ENCODE data around the gene ZFP3. TPM values are rescaled to one million over a fixed set of nuclear protein-coding genes. Genes with fewer than 3 reads are reported as not detected.
"Not testable (repeated sequence)": the region's sequence is repeated elsewhere in the genome, so short reads cannot be mapped to it uniquely, and the experiment has no call there.

Gene ZFP3
- total and polyA plus RNA-seq, 2 donors from 2014 or later = 3.4 to 10.0 TPM

DNA sequence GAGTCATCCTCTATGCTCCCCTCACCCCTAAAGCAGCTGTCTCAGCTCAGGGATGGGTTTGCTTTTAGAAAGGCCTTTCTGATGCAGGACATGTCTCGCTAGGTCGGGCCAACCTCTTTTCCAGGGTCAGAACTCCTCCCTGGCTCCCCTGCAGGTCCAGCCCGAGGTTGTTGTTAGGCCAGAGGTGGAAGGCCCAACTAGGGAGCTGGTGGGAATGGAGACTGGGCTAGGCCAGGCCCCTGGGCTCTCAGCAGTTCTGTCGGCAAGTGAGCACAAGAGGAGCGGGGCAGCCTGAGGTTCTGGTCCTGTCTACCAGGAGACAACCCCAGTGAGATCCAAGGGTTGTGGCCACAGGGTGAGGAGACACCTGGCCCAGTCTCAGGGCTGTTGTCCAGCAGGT lies 52.4 kb downstream of the ZFP3 start:
- DNase-seq; H3K9ac ChIP-seq (ENCODE audit: low read length in 3 of 3); H3K27ac ChIP-seq (ENCODE audit: low read depth in 2 of 2, low read length in 2 of 2); H3K36me3 ChIP-seq (ENCODE audit: control insufficient read depth in 2 of 3, insufficient read depth in 3 of 3, low read length in 3 of 3); intact Hi-C loops (cut with DNase I); H3K4me3 ChIP-seq (ENCODE audit: low read length in 3 of 3); H3K9me3 ChIP-seq (ENCODE audit: control insufficient read depth in 2 of 3, insufficient read depth in 1 of 3, low read length in 3 of 3); FAIRE-seq; H3K27me3 ChIP-seq (ENCODE audit: control insufficient read depth, insufficient read depth, low read length); H3K4me1 ChIP-seq (ENCODE audit: control insufficient read depth in 2 of 3, insufficient read depth in 2 of 3, low read depth in 1 of 3, low read length in 3 of 3): not testable (repeated sequence)

DNA sequence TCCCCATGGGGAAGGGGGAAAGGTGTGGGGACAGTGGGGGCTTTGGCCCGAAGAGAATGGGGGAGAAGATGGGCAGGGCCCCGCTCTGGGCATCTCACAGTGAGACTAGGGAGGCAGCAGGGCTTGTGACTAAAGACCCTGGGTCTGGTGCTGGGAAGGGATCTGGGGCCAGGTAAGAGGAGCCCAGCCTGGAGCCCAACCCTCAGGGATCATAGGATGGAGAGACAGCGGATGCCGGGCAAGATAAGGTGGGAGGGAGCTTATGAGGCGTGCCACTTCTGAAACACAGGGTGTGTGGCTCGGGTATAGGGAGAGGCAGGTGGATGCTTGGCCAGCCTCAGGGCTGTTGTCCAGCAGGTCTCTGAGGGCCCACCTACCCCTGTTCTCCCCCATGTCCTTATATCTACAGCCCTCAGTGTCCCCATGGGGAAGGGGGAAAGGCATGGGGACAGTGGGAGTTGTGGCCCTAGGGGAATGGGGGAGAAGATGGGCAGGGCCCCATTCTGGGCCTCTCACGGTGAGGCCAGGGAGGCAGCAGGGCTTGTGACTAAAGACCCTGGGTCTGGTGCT lies 53.0 kb downstream of the ZFP3 start:
- H3K27me3 ChIP-seq (ENCODE audit: control insufficient read depth, insufficient read depth, low read length) = no peaks in the 10 kb centered on the region
- H3K9ac ChIP-seq (ENCODE audit: low read length in 3 of 3) = no peak overlapping the region
- TF ChIP-seq, protein P1, sequence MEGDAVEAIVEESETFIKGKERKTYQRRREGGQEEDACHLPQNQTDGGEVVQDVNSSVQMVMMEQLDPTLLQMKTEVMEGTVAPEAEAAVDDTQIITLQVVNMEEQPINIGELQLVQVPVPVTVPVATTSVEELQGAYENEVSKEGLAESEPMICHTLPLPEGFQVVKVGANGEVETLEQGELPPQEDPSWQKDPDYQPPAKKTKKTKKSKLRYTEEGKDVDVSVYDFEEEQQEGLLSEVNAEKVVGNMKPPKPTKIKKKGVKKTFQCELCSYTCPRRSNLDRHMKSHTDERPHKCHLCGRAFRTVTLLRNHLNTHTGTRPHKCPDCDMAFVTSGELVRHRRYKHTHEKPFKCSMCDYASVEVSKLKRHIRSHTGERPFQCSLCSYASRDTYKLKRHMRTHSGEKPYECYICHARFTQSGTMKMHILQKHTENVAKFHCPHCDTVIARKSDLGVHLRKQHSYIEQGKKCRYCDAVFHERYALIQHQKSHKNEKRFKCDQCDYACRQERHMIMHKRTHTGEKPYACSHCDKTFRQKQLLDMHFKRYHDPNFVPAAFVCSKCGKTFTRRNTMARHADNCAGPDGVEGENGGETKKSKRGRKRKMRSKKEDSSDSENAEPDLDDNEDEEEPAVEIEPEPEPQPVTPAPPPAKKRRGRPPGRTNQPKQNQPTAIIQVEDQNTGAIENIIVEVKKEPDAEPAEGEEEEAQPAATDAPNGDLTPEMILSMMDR (IDR thresholded peaks at IDR 0.05; ENCODE audit: borderline replicate concordance, extremely low read depth, insufficient read depth) = no peak
- no peak for FAIRE-seq
- intact Hi-C loops (cut with DNase I) = no loop called here
- H3K4me1 ChIP-seq (ENCODE audit: control insufficient read depth in 2 of 3, insufficient read depth in 2 of 3, low read depth in 1 of 3, low read length in 3 of 3) = no peaks in the 10 kb centered on the region
- no peak overlapping the region for H3K27ac ChIP-seq (ENCODE audit: low read depth in 2 of 2, low read length in 2 of 2)
- no peaks in the 10 kb centered on the region for H3K9me3 ChIP-seq (ENCODE audit: control insufficient read depth in 2 of 3, insufficient read depth in 1 of 3, low read length in 3 of 3)
- no peak for DNase-seq
- H3K36me3 ChIP-seq (ENCODE audit: control insufficient read depth in 2 of 3, insufficient read depth in 3 of 3, low read length in 3 of 3) = no peaks in the 10 kb centered on the region
- H3K4me3 ChIP-seq (ENCODE audit: low read length in 3 of 3) = no peak overlapping the region

DNA sequence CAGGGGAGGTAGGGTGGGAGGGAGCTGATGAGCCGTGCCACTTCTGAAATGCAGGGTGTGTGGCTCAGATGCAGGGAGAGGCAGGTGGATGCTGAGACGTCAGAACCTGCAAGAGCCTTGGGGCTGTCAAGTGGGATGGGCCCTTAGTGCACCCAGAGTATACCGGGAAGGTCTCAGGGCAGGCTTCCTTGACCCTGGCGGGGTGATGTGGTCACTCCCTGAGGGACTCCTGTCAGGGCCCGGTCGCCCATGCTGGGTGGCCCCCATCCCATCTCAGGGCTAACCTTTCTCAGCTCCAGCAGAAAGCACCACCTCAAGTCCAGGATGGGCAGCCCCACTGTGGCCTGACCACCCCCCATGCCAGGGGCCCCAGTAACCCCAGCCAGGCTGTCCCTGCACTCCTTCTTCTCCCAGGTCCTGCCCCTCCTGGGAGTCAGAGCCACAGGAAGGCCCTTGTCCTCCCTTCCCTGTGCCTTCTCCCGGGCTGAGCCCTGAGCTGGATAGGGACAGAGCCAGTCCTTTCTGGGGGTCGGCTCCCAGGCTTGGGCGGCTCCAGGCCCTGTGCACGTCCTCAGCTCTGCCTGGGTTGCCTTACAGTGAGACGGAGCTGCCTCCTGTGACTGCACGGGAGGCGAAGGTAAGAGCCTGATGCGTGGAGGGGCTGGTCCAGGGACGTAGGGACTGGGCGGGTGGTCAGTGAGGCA lies 53.7 kb downstream of the ZFP3 start:
- H3K4me1 ChIP-seq (ENCODE audit: control insufficient read depth in 2 of 3, insufficient read depth in 2 of 3, low read depth in 1 of 3, low read length in 3 of 3); FAIRE-seq; H3K9ac ChIP-seq (ENCODE audit: low read length in 3 of 3); H3K27ac ChIP-seq (ENCODE audit: low read depth in 2 of 2, low read length in 2 of 2); H3K9me3 ChIP-seq (ENCODE audit: control insufficient read depth in 2 of 3, insufficient read depth in 1 of 3, low read length in 3 of 3); H3K4me3 ChIP-seq (ENCODE audit: low read length in 3 of 3); intact Hi-C loops (cut with DNase I); H3K27me3 ChIP-seq (ENCODE audit: control insufficient read depth, insufficient read depth, low read length); H3K36me3 ChIP-seq (ENCODE audit: control insufficient read depth in 2 of 3, insufficient read depth in 3 of 3, low read length in 3 of 3): not testable (repeated sequence)
- peak in 1 of 5 donors; percentile 18 for DNase-seq

DNA sequence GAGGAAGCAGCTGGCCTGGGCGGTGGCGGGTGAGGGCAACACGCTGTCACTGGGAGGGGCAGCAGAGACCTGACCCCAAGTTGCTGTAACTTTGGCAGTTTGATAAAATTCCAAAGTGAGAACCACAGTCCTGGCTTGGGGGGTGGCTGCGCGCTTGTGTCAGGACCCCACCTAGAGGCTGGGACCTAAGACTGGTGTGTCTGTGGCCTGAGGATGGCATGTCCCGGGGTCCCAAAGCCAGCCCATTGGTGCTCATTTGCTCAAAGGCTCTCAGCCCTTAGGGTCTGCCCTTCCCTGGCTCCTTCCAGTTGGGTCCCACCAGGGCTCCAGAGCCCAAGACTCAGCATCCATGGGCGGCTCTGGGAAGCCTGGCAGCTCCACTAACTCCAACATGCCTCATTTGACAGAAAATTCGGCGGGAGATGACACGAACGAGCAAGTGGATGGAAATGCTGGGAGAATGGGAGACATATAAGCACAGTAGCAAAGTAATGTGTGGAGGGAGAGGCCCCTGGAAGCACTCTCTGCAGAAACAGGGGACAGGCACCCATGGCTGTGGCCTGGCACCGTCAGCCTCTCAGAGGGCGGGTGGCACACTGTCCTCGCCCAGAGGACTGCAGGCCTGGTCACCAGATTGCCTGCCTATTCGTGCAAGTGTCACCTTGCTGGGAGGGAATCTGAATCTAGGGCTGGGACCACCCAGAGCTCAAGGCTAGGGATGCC lies 54.4 kb downstream of the ZFP3 start:
- H3K36me3 ChIP-seq (ENCODE audit: control insufficient read depth in 2 of 3, insufficient read depth in 3 of 3, low read length in 3 of 3); H3K4me1 ChIP-seq (ENCODE audit: control insufficient read depth in 2 of 3, insufficient read depth in 2 of 3, low read depth in 1 of 3, low read length in 3 of 3); DNase-seq; H3K9me3 ChIP-seq (ENCODE audit: control insufficient read depth in 2 of 3, insufficient read depth in 1 of 3, low read length in 3 of 3); H3K27me3 ChIP-seq (ENCODE audit: control insufficient read depth, insufficient read depth, low read length); H3K4me3 ChIP-seq (ENCODE audit: low read length in 3 of 3); H3K27ac ChIP-seq (ENCODE audit: low read depth in 2 of 2, low read length in 2 of 2); intact Hi-C loops (cut with DNase I); FAIRE-seq; H3K9ac ChIP-seq (ENCODE audit: low read length in 3 of 3): not testable (repeated sequence)

DNA sequence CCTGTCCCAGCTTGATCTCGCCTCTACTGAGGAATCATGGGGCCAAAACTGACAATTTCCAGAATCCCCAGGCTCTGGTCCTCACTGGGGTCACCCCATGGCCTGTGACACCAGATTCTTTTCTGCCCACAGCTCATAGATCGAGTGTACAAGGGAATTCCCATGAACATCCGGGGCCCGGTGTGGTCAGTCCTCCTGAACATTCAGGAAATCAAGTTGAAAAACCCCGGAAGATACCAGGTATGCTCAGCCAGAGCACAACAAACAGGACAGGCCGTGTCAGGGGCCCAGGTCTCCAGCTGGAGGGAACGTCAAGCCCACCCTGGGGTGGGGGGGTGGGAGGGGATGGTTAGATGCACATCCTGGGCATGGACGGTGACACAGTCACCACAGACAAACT lies 55.0 kb downstream of the ZFP3 start:
- DNase-seq (no peak), FAIRE-seq (no peak)
- intact Hi-C loops (cut with DNase I) = no loop called here
- H3K4me3 ChIP-seq (ENCODE audit: low read length in 3 of 3) = no peak overlapping the region
- no peaks in the 10 kb centered on the region for H3K4me1 ChIP-seq (ENCODE audit: control insufficient read depth in 2 of 3, insufficient read depth in 2 of 3, low read depth in 1 of 3, low read length in 3 of 3)
- H3K27ac ChIP-seq (ENCODE audit: low read depth in 2 of 2, low read length in 2 of 2) = no peak overlapping the region
- H3K9me3 ChIP-seq (ENCODE audit: control insufficient read depth in 2 of 3, insufficient read depth in 1 of 3, low read length in 3 of 3) = no peaks in the 10 kb centered on the region
- H3K27me3 ChIP-seq (ENCODE audit: control insufficient read depth, insufficient read depth, low read length) = no peaks in the 10 kb centered on the region
- H3K36me3 ChIP-seq (ENCODE audit: control insufficient read depth in 2 of 3, insufficient read depth in 3 of 3, low read length in 3 of 3) = no peaks in the 10 kb centered on the region
- no peak overlapping the region for H3K9ac ChIP-seq (ENCODE audit: low read length in 3 of 3)
- TF ChIP-seq, protein P1 (IDR thresholded peaks at IDR 0.05; ENCODE audit: borderline replicate concordance, extremely low read depth, insufficient read depth) = no peak

DNA sequence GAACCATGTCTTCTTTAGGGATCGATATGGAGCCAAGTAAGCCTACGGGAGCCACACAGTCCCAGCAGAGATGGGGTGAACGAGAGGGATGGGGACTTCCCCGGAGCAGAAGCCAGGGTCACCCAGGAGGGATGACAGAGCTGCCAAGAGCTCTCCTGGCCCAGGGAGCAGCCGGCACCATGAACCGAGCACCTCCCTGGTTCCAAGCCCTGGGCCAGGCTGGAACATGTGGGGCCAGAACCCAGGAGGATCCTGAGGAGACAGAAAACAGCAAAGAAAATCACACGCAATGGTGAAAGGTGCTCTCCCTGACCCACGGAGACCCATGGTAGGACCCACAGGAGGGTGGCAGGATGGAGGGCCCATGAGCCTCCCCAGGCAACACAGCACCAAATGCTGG lies 55.7 kb downstream of the ZFP3 start:
- H3K36me3 ChIP-seq (ENCODE audit: control insufficient read depth in 2 of 3, insufficient read depth in 3 of 3, low read length in 3 of 3); FAIRE-seq; H3K9me3 ChIP-seq (ENCODE audit: control insufficient read depth in 2 of 3, insufficient read depth in 1 of 3, low read length in 3 of 3); H3K4me3 ChIP-seq (ENCODE audit: low read length in 3 of 3); H3K27ac ChIP-seq (ENCODE audit: low read depth in 2 of 2, low read length in 2 of 2); H3K9ac ChIP-seq (ENCODE audit: low read length in 3 of 3); H3K27me3 ChIP-seq (ENCODE audit: control insufficient read depth, insufficient read depth, low read length); H3K4me1 ChIP-seq (ENCODE audit: control insufficient read depth in 2 of 3, insufficient read depth in 2 of 3, low read depth in 1 of 3, low read length in 3 of 3); intact Hi-C loops (cut with DNase I): not testable (repeated sequence)
- DNase-seq = peak in 1 of 5 donors; percentile 21

All from kidney (tissue), 14 donors.